MM.1S (cell line): ENCODE measurements around the gene CCDC192.

Source experiments
- DNase-seq: peaks from one replicate; pipeline ENCODE4 v3.0.0-alpha.2; 2015
- H2AFZ ChIP-seq: fragments of 300-600 bp; sonication (generic); 2 replicates; pipeline ENCODE4 v1.6.0; 2016; ENCODE audit warnings: antibody characterized with exemption, low read length
- H3F3A ChIP-seq: fragments of 300-600 bp; sonication (generic); 2 replicates; pipeline ENCODE4 v1.6.1; 2016; ENCODE audit warnings: mild to moderate bottlenecking, antibody characterized with exemption, low read length, moderate library complexity, mixed read lengths; ENCODE audit not compliant: insufficient read depth
- H3K27ac ChIP-seq: fragments of 300-600 bp; sonication (generic); 2 replicates; pipeline ENCODE4 v1.5.1; 2016; ENCODE audit warnings: mild to moderate bottlenecking, low read length
- H3K27me3 ChIP-seq: fragments of 300-600 bp; sonication (generic); replicated peaks from 2 replicates; pipeline ENCODE4 v1.6.0; 2016; ENCODE audit warnings: low read length; ENCODE audit not compliant: insufficient read depth
- H3K36me3 ChIP-seq: fragments of 300-600 bp; sonication (generic); replicated peaks from 2 replicates; pipeline ENCODE4 v1.6.1; 2016; ENCODE audit warnings: mild to moderate bottlenecking, low read length, mixed read lengths; ENCODE audit not compliant: insufficient read depth
- H3K4me1 ChIP-seq: fragments of 300-600 bp; sonication (generic); 2 replicates; pipeline ENCODE4 v1.6.1; 2016; ENCODE audit warnings: low read length, mixed read lengths
- H3K4me2 ChIP-seq: fragments of 300-600 bp; sonication (generic); 2 replicates; pipeline ENCODE4 v1.6.0; 2016; ENCODE audit warnings: low read depth, low read length
- H3K4me3 ChIP-seq: fragments of 300-600 bp; sonication (generic); 2 replicates; pipeline ENCODE4 v1.5.1; 2016; ENCODE audit warnings: low read length, mixed read lengths
- H3K79me2 ChIP-seq: fragments of 300-600 bp; sonication (generic); 2 replicates; pipeline ENCODE4 v1.6.1; 2016; ENCODE audit warnings: mixed run types, low read length, mixed read lengths
- H3K9ac ChIP-seq: fragments of 300-600 bp; sonication (generic); 2 replicates; pipeline ENCODE4 v1.6.1; 2016; ENCODE audit warnings: low read length, mixed read lengths
- H3K9me2 ChIP-seq: fragments of 300-600 bp; sonication (generic); replicated peaks from 2 replicates; pipeline ENCODE4 v1.6.1; 2016; ENCODE audit warnings: mild to moderate bottlenecking, low read length, mixed read lengths; ENCODE audit not compliant: insufficient read depth
- H3K9me3 ChIP-seq: fragments of 300-600 bp; sonication (generic); replicated peaks from 2 replicates; pipeline ENCODE4 v1.6.1; 2016; ENCODE audit warnings: mild to moderate bottlenecking, low read length, mixed read lengths; ENCODE audit not compliant: insufficient read depth
- H4K20me1 ChIP-seq: fragments of 300-600 bp; sonication (generic); 2 replicates; pipeline ENCODE4 v1.6.1; 2016; ENCODE audit warnings: mild to moderate bottlenecking, low read length, moderate library complexity, mixed read lengths; ENCODE audit not compliant: insufficient read depth
- EZH2 ChIP-seq: fragments of 300-600 bp; sonication (generic); optimal IDR thresholded peaks from 2 replicates; pipeline ENCODE3; 2017; ENCODE audit warnings: low read depth, mild to moderate bottlenecking, antibody characterized with exemption, low read length, mixed read lengths
- EZH2phosphoT487 ChIP-seq: fragments of 300-600 bp; sonication (generic); IDR thresholded peaks from 2 replicates; pipeline ENCODE4 v1.6.1; 2018; ENCODE audit warnings: antibody characterized with exemption, low read length
- TF ChIP-seq, protein P1 (sequence below): fragments of 300-600 bp; sonication (generic); IDR thresholded peaks from 2 replicates; pipeline ENCODE4 v1.5.1; 2016; ENCODE audit warnings: antibody characterized with exemption, low read length, mixed read lengths

The CCDC192 gene

DNA sequence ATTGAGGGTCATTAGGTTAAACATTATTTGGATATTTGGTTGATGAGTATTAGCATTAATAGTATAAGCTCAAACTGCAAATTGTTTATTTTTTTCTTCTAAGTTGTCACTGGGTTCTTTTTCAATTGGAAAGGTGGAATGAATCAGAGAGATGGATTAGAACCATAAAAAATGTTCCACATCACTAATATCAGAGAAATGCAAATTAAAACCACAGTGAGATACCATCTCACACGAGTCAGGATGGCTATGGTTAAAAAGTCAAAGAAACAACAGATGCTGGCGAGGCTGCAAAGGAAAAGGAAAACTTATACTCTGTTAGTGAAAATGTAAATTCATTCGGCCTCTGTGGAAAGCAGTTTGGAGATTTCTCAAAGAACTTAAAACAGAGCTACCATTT is 122.8 kb downstream of the CCDC192 start:
- DNase-seq = no peak
- H3K9ac ChIP-seq = no peak overlapping the region
- no peaks in the 10 kb centered on the region for H3K79me2 ChIP-seq
- no peak overlapping the region for H3K4me2 ChIP-seq
- no peaks in the 10 kb centered on the region for H3K4me1 ChIP-seq
- H3K9me2 ChIP-seq = no peaks in the 10 kb centered on the region
- H3K4me3 ChIP-seq = no peak overlapping the region
- H3K36me3 ChIP-seq = no peaks in the 10 kb centered on the region
- no peak overlapping the region for H3K27ac ChIP-seq
- no peaks in the 10 kb centered on the region for H4K20me1 ChIP-seq
- H3F3A ChIP-seq = no peaks in the 10 kb centered on the region
- no peaks in the 10 kb centered on the region for H3K9me3 ChIP-seq
- H3K27me3 ChIP-seq = no peaks in the 10 kb centered on the region
- TF ChIP-seq, protein P1, sequence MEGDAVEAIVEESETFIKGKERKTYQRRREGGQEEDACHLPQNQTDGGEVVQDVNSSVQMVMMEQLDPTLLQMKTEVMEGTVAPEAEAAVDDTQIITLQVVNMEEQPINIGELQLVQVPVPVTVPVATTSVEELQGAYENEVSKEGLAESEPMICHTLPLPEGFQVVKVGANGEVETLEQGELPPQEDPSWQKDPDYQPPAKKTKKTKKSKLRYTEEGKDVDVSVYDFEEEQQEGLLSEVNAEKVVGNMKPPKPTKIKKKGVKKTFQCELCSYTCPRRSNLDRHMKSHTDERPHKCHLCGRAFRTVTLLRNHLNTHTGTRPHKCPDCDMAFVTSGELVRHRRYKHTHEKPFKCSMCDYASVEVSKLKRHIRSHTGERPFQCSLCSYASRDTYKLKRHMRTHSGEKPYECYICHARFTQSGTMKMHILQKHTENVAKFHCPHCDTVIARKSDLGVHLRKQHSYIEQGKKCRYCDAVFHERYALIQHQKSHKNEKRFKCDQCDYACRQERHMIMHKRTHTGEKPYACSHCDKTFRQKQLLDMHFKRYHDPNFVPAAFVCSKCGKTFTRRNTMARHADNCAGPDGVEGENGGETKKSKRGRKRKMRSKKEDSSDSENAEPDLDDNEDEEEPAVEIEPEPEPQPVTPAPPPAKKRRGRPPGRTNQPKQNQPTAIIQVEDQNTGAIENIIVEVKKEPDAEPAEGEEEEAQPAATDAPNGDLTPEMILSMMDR = no peak
- no peak for TF ChIP-seq EZH2
- no peak overlapping the region for H2AFZ ChIP-seq

DNA sequence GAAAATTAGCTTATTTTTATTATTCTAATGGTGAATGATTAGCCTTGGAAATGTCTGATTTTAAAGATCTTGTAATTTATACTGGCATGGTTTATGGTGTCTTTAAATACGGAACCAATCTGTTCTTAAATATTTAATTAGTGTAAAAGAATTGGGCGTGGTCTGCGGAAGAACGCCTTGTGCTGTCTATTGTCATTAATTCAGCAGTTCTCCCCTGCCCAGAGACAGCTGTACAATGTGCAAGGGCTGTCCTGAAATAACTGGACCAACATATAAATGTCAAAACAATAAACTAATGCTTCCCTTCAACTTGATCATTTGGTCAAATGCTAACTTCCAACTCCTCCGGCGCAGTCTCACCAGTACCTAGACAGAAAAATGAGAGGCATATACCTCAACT is 124.3 kb downstream of the CCDC192 start:
- DNase-seq = no peak
- Histone ChIP-seq H4K20me1 (no peaks in the 10 kb centered on the region), H3K4me2 (no peak overlapping the region), H2AFZ (no peak overlapping the region), H3K9ac (no peak overlapping the region), H3K4me1 (no peaks in the 10 kb centered on the region), H3K4me3 (no peak overlapping the region), H3K9me3 (no peaks in the 10 kb centered on the region), H3K79me2 (no peaks in the 10 kb centered on the region), H3F3A (no peaks in the 10 kb centered on the region), H3K9me2 (no peaks in the 10 kb centered on the region), H3K27ac (no peak overlapping the region), H3K27me3 (no peaks in the 10 kb centered on the region), H3K36me3 (no peaks in the 10 kb centered on the region)
- no peak for TF ChIP-seq EZH2

DNA sequence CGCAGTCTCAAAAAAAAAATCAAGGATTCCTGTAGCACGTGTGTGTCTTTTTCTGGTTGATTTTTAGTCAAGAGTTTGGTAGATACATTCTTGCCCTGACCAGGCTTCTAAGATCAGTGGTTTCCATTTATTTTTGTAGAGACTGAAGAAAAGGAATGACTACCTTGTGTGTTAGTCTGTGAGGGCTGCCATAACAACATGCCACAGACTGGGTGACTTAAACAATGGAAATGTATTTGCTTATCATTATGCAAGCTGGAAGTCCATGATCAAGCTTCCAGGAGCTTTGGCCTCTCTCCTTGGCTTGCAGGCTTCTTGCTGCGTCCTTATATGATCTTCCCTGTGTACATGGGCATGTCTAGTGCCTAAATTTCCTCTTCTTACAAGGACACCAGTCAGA is 127.0 kb downstream of the CCDC192 start:
- H3K9me2 ChIP-seq = no peaks in the 10 kb centered on the region
- H3K36me3 ChIP-seq = no peaks in the 10 kb centered on the region
- H3K27ac ChIP-seq = no peak overlapping the region
- no peak overlapping the region for H3K4me2 ChIP-seq
- no peak overlapping the region for H3K4me3 ChIP-seq
- no peaks in the 10 kb centered on the region for H3F3A ChIP-seq
- TF ChIP-seq, protein P1 = no peak
- TF ChIP-seq EZH2phosphoT487 (no peak), EZH2 (no peak)
- no peaks in the 10 kb centered on the region for H3K4me1 ChIP-seq
- H3K9me3 ChIP-seq = no peaks in the 10 kb centered on the region
- no peaks in the 10 kb centered on the region for H4K20me1 ChIP-seq
- H3K79me2 ChIP-seq = no peaks in the 10 kb centered on the region
- H3K27me3 ChIP-seq = no peaks in the 10 kb centered on the region
- no peak for DNase-seq
- H3K9ac ChIP-seq = no peak overlapping the region
- no peak overlapping the region for H2AFZ ChIP-seq

DNA sequence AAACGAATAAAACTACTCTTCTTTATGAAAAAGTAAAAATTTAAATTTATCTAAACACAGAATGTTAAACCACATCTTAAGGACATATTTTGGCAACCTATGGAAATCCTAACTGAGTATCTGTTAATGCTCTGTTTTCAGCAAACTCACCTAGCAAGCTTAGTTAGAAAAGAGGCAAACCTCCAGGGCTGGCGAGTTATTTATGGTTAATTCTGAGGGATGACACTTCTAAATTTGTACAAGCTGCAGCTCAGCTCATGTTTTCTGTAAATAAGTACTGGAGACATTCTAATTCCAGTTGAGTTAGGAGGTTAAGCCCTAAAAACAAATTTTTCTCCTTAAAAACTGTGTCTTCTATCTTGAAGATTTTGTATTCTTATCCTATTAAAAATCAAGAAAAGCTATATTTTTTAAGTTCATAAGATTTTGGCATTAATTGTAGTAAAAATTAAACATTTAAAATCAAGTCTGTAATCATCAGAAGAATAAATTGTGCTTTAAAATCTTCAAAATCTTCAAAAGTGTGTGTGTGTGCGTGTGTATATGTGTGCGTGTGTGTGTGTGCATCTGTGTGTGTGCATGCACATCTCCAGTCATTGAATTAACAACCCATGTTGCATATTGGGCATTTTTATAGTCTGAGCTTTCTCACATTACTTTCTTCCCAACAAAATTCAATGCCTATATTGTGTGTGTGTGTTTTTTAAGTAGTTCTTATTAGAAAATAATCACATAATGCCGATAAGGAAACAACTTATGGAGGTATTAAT is 127.8 kb downstream of the CCDC192 start:
- H2AFZ ChIP-seq = no peak overlapping the region
- H3K4me2 ChIP-seq = no peak overlapping the region
- H3K9me2 ChIP-seq = no peaks in the 10 kb centered on the region
- no peak overlapping the region for H3K9ac ChIP-seq
- H3K36me3 ChIP-seq = no peaks in the 10 kb centered on the region
- no peaks in the 10 kb centered on the region for H3K9me3 ChIP-seq
- DNase-seq = no peak
- no peak overlapping the region for H3K4me3 ChIP-seq
- H3K27ac ChIP-seq = no peak overlapping the region
- H3K4me1 ChIP-seq = no peaks in the 10 kb centered on the region
- no peaks in the 10 kb centered on the region for H3K79me2 ChIP-seq
- no peaks in the 10 kb centered on the region for H3F3A ChIP-seq
- no peaks in the 10 kb centered on the region for H4K20me1 ChIP-seq
- H3K27me3 ChIP-seq = no peaks in the 10 kb centered on the region
- no peak for TF ChIP-seq EZH2phosphoT487
- TF ChIP-seq, protein P1 = no peak
- TF ChIP-seq EZH2 = no peak
